ENCODE measurements around the gene LIM2. TPM values are rescaled to one million over a fixed set of nuclear protein-coding genes. Genes with fewer than 3 reads are reported as not detected.

Gene LIM2
- total and polyA plus RNA-seq, 9 of the 15 experiments (the other 6 are each of a cell fraction or from before 2014, with no cell fraction given): 0.07 to 0.45 (median 0.18) TPM; not detected in 4

DNA sequence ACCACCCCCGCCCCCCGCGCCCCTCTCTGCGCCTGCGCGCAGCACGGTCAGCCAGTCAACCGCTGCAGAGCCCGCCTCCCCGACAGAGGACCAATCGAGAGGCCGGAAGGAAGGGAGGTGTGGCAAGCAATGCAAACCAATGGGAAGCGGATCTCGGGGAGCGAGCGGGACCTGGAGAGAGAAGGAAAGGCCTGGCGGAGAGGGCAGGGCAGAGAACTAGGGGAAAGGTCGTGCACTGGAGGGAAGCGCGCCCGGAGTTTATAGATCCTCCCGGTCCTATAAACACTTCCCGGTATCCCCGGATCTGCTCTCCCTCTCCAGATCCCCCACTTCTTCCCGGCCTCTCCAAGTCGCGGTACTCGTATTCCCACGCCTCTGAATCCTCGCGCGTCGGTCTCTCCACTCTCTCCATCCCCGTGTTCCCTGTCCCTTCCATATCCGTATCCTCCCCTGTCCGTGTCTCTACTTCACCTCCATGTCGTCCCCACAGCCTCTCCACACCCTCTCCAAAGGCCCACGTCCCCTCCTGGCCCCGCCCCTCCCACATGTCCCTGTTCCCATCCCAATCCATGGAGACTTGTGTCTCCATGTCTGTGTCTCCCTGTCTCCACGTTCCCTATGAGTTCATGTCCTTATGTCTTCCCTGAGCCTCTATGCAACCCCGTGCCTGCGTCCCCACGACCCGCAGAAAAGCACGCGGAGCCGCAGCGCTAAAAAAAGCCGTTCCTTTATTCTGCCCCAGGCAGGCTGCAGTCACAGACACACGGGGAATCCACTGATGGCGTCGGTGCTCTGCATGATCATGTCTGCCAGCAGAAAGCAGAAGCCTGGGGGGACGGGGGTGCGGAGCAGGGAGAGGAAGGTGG is 21.2 kb downstream of the LIM2 start (continued):
- TF ChIP-seq ZNF232 (CRISPR knock-in tag; IDR thresholded peaks at IDR 0.05): no peak
- TF ChIP-seq, protein P1, sequence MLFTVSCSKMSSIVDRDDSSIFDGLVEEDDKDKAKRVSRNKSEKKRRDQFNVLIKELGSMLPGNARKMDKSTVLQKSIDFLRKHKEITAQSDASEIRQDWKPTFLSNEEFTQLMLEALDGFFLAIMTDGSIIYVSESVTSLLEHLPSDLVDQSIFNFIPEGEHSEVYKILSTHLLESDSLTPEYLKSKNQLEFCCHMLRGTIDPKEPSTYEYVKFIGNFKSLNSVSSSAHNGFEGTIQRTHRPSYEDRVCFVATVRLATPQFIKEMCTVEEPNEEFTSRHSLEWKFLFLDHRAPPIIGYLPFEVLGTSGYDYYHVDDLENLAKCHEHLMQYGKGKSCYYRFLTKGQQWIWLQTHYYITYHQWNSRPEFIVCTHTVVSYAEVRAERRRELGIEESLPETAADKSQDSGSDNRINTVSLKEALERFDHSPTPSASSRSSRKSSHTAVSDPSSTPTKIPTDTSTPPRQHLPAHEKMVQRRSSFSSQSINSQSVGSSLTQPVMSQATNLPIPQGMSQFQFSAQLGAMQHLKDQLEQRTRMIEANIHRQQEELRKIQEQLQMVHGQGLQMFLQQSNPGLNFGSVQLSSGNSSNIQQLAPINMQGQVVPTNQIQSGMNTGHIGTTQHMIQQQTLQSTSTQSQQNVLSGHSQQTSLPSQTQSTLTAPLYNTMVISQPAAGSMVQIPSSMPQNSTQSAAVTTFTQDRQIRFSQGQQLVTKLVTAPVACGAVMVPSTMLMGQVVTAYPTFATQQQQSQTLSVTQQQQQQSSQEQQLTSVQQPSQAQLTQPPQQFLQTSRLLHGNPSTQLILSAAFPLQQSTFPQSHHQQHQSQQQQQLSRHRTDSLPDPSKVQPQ (CRISPR knock-in tag; IDR thresholded peaks at IDR 0.05; ENCODE audit: borderline replicate concordance): no peak
- TF ChIP-seq PHB2 (IDR thresholded peaks at IDR 0.05; ENCODE audit: low read depth): peak; percentile 68; the same call in 1 of the 2 replicates
- TF ChIP-seq, protein P2, sequence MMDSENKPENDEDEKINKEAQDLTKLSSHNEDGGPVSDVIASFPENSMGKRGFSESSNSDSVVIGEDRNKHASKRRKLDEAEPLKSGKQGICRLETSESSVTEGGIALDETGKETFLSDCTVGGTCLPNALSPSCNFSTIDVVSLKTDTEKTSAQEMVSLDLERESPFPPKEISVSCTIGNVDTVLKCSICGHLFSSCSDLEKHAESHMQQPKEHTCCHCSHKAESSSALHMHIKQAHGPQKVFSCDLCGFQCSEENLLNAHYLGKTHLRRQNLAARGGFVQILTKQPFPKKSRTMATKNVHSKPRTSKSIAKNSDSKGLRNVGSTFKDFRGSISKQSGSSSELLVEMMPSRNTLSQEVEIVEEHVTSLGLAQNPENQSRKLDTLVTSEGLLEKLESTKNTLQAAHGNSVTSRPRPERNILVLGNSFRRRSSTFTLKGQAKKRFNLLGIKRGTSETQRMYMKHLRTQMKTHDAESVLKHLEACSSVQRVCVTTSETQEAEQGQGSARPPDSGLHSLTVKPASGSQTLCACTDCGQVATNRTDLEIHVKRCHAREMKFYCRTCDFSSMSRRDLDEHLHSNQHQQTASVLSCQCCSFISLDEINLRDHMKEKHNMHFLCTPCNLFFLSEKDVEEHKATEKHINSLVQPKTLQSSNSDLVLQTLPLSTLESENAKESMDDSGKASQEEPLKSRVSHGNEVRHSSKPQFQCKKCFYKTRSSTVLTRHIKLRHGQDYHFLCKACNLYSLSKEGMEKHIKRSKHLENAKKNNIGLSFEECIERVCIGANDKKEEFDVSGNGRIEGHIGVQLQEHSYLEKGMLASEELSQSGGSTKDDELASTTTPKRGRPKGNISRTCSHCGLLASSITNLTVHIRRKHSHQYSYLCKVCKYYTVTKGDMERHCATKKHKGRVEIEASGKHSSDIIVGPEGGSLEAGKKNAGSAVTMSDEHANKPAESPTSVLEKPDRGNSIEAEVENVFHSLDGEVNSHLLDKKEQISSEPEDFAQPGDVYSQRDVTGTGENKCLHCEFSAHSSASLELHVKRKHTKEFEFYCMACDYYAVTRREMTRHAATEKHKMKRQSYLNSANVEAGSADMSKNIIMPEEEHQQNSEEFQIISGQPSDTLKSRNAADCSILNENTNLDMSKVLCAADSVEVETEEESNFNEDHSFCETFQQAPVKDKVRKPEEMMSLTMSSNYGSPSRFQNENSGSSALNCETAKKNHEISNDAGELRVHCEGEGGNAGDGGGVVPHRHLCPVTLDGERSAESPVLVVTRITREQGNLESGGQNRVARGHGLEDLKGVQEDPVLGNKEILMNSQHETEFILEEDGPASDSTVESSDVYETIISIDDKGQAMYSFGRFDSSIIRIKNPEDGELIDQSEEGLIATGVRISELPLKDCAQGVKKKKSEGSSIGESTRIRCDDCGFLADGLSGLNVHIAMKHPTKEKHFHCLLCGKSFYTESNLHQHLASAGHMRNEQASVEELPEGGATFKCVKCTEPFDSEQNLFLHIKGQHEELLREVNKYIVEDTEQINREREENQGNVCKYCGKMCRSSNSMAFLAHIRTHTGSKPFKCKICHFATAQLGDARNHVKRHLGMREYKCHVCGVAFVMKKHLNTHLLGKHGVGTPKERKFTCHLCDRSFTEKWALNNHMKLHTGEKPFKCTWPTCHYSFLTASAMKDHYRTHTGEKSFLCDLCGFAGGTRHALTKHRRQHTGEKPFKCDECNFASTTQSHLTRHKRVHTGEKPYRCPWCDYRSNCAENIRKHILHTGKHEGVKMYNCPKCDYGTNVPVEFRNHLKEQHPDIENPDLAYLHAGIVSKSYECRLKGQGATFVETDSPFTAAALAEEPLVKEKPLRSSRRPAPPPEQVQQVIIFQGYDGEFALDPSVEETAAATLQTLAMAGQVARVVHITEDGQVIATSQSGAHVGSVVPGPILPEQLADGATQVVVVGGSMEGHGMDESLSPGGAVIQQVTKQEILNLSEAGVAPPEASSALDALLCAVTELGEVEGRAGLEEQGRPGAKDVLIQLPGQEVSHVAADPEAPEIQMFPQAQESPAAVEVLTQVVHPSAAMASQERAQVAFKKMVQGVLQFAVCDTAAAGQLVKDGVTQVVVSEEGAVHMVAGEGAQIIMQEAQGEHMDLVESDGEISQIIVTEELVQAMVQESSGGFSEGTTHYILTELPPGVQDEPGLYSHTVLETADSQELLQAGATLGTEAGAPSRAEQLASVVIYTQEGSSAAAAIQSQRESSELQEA (IDR thresholded peaks at IDR 0.05; ENCODE audit: low read depth): peak; percentile 47; the same call in 1 of the 2 replicates
- TF ChIP-seq TCF3 (CRISPR knock-in tag; IDR thresholded peaks at IDR 0.05): no peak
- no peak for TF ChIP-seq KAT8 (IDR thresholded peaks at IDR 0.05; ENCODE audit: low read depth)
- TF ChIP-seq, protein P3, sequence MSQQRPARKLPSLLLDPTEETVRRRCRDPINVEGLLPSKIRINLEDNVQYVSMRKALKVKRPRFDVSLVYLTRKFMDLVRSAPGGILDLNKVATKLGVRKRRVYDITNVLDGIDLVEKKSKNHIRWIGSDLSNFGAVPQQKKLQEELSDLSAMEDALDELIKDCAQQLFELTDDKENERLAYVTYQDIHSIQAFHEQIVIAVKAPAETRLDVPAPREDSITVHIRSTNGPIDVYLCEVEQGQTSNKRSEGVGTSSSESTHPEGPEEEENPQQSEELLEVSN (IDR thresholded peaks at IDR 0.05; ENCODE audit: borderline replicate concordance in 1 of 2, extremely low read depth in 1 of 2, insufficient read depth in 1 of 2, insufficient read length in 1 of 2, low read depth in 1 of 2, low read length in 1 of 2, poor library complexity in 1 of 2, severe bottlenecking in 1 of 2): peak; percentile 67 to 83
- TF ChIP-seq, protein P4, sequence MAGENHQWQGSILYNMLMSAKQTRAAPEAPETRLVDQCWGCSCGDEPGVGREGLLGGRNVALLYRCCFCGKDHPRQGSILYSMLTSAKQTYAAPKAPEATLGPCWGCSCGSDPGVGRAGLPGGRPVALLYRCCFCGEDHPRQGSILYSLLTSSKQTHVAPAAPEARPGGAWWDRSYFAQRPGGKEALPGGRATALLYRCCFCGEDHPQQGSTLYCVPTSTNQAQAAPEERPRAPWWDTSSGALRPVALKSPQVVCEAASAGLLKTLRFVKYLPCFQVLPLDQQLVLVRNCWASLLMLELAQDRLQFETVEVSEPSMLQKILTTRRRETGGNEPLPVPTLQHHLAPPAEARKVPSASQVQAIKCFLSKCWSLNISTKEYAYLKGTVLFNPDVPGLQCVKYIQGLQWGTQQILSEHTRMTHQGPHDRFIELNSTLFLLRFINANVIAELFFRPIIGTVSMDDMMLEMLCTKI (IDR thresholded peaks at IDR 0.05; ENCODE audit: partially characterized antibody): no peak
- no peak for TF ChIP-seq DACH1 (IDR thresholded peaks at IDR 0.05; ENCODE audit: partially characterized antibody)
- peak; percentile 80 for TF ChIP-seq RBFOX2 (IDR thresholded peaks at IDR 0.05; ENCODE audit: low read depth, low read length)
- peak; percentile 71; the same call in 1 of the 2 replicates for TF ChIP-seq ZC3H4 (CRISPR knock-in tag; IDR thresholded peaks at IDR 0.05; ENCODE audit: borderline replicate concordance)
